PC-9 (cell line): ENCODE measurements around the gene GAGE10. TPM values are rescaled to one million over a fixed set of nuclear protein-coding genes. Genes with fewer than 3 reads are reported as not detected.

Source experiments
- BruUV-seq: library from RNA; stranded (reverse); fragments of 400-500 nt; replicated peaks from 2 replicates; lab custom pipeline; 2021; lab: Mats Ljungman, UMichigan
- CTCF ChIA-PET: fragments of 300-600 bp; sonication (Branson Sonifier 250); formaldehyde crosslinking; loops from one replicate; lab custom pipeline; 2022; ENCODE audit warnings: antibody characterized with exemption; lab: Charles Lee
- POLR2A ChIA-PET: fragments of 300-600 bp; sonication (Branson Sonifier 250); formaldehyde crosslinking; loops from one replicate; lab custom pipeline; 2022; ENCODE audit warnings: antibody characterized with exemption; ENCODE audit not compliant: unreplicated experiment; lab: Charles Lee
- DNase-seq, 2 experiments: peaks; one replicate each; pipeline versions ENCODE4 v3.0.0 to v3.0.0-alpha.2; 2015 to 2022; ENCODE audit warnings: mixed read lengths in 1 of 2
- H2AFZ ChIP-seq: fragments of 200-600 bp; sonication (generic); 2 replicates; pipeline ENCODE4 v1.8.1; 2017; ENCODE audit warnings: antibody characterized with exemption
- H3F3A ChIP-seq: fragments of 200-600 bp; sonication (generic); 2 replicates; pipeline ENCODE4 v1.8.1; 2017; ENCODE audit warnings: antibody characterized with exemption, mild to moderate bottlenecking, low read depth; ENCODE audit not compliant: insufficient read depth
- H3K27ac ChIP-seq: fragments of 200-600 bp; sonication (generic); 2 replicates; pipeline ENCODE4 v1.6.1; 2016; ENCODE audit warnings: mixed run types
- H3K27me3 ChIP-seq: fragments of 200-600 bp; sonication (generic); 2 replicates; pipeline ENCODE4 v1.6.1; 2016; ENCODE audit warnings: low read depth, mixed run types; ENCODE audit not compliant: insufficient read depth
- H3K36me3 ChIP-seq: fragments of 200-600 bp; sonication (generic); 2 replicates; pipeline ENCODE4 v1.6.1; 2016; ENCODE audit warnings: low read depth, mixed run types
- H3K4me1 ChIP-seq: fragments of 200-600 bp; sonication (generic); replicated peaks from 2 replicates; pipeline ENCODE4 v1.6.1; 2016; ENCODE audit warnings: mixed run types; ENCODE audit not compliant: insufficient read depth
- H3K4me2 ChIP-seq: fragments of 200-600 bp; sonication (generic); 2 replicates; pipeline ENCODE4 v1.6.1; 2017; ENCODE audit warnings: mixed run types
- H3K4me3 ChIP-seq: fragments of 200-600 bp; sonication (generic); 2 replicates; pipeline ENCODE4 v1.6.1; 2016; ENCODE audit warnings: mixed run types
- H3K79me2 ChIP-seq: fragments of 200-600 bp; sonication (generic); 2 replicates; pipeline ENCODE4 v1.6.1; 2017; ENCODE audit warnings: low read depth, mixed run types
- H3K9me2 ChIP-seq: fragments of 200-600 bp; sonication (generic); 2 replicates; pipeline ENCODE4 v1.8.1; 2017; ENCODE audit warnings: mild to moderate bottlenecking; ENCODE audit not compliant: insufficient read depth
- H3K9me3 ChIP-seq: fragments of 200-600 bp; sonication (generic); 2 replicates; pipeline ENCODE4 v1.8.1; 2016; ENCODE audit warnings: low read depth; ENCODE audit not compliant: insufficient read depth
- H4K20me1 ChIP-seq: fragments of 200-600 bp; sonication (generic); 2 replicates; pipeline ENCODE4 v1.8.1; 2017; ENCODE audit not compliant: insufficient read depth
- EZH2 ChIP-seq: fragments of 200-600 bp; sonication (generic); IDR thresholded peaks from 2 replicates; pipeline ENCODE4 v1.8.0; 2017; ENCODE audit warnings: antibody characterized with exemption, low read depth
- intact Hi-C: fragments of 100-400 bp; cut with micrococcal nuclease; formaldehyde crosslinking; loops from one replicate; pipeline ENCODE4 v1.10.0; 2022; ENCODE audit not compliant: unreplicated experiment
- total RNA-seq: library from RNA; stranded (reverse); gene quantifications from 2 replicates; pipeline ENCODE4 v1.2.3, GENCODE V29; 2021
- TF ChIP-seq, protein P1 (sequence below): fragments of 200-600 bp; sonication (generic); conservative IDR thresholded peaks from 2 replicates; pipeline ENCODE4 v1.6.1; 2017; ENCODE audit warnings: mixed run types, antibody characterized with exemption, mild to moderate bottlenecking, moderate library complexity

The GAGE10 gene
- total RNA-seq, 1 experiment from 2014 or later, result not detected

DNA sequence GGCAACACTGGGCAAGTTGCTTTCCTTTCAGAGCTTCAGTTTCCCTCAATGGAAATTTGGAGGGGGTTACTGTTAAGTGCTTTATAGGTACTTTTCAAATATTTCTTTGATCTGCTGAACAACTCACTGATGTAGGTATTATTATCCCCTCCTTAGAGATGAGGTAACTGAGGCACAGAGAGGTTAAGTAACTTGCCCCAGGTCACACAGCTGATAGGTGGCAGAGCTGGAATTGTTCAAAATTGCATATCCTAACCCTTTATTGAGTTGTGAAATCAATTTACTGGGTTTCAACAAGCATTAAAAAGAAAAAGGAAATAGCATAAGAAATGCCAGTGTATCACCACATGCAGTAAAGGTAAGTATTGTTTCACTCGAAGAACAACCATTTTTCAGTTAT, 27.2 kb upstream of the GAGE10 start:
- BruUV-seq, result no TSS peak
- ChIA-PET CTCF (no interaction called here), POLR2A (no interaction called here)
- H3K9me3 ChIP-seq, result no peaks in the 10 kb centered on the region
- no peak overlapping the region for H3K27ac ChIP-seq
- H4K20me1 ChIP-seq, result no peaks in the 10 kb centered on the region
- intact Hi-C loops, result no loop called here
- no peaks in the 10 kb centered on the region for H3K36me3 ChIP-seq
- no peak overlapping the region for H3K4me3 ChIP-seq
- no peak for DNase-seq
- no peaks in the 10 kb centered on the region for H3K79me2 ChIP-seq
- no peaks in the 10 kb centered on the region for H3K9me2 ChIP-seq
- no peak overlapping the region for H2AFZ ChIP-seq
- TF ChIP-seq, protein P1, sequence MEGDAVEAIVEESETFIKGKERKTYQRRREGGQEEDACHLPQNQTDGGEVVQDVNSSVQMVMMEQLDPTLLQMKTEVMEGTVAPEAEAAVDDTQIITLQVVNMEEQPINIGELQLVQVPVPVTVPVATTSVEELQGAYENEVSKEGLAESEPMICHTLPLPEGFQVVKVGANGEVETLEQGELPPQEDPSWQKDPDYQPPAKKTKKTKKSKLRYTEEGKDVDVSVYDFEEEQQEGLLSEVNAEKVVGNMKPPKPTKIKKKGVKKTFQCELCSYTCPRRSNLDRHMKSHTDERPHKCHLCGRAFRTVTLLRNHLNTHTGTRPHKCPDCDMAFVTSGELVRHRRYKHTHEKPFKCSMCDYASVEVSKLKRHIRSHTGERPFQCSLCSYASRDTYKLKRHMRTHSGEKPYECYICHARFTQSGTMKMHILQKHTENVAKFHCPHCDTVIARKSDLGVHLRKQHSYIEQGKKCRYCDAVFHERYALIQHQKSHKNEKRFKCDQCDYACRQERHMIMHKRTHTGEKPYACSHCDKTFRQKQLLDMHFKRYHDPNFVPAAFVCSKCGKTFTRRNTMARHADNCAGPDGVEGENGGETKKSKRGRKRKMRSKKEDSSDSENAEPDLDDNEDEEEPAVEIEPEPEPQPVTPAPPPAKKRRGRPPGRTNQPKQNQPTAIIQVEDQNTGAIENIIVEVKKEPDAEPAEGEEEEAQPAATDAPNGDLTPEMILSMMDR, result no peak
- no peak for TF ChIP-seq EZH2
- no peaks in the 10 kb centered on the region for H3F3A ChIP-seq
- H3K27me3 ChIP-seq, result no peaks in the 10 kb centered on the region
- no peak overlapping the region for H3K4me2 ChIP-seq
- 0 out of 2 replicates have a peak, but pooled peaks cover 2% of the 10 kb centered on the region for H3K4me1 ChIP-seq

DNA sequence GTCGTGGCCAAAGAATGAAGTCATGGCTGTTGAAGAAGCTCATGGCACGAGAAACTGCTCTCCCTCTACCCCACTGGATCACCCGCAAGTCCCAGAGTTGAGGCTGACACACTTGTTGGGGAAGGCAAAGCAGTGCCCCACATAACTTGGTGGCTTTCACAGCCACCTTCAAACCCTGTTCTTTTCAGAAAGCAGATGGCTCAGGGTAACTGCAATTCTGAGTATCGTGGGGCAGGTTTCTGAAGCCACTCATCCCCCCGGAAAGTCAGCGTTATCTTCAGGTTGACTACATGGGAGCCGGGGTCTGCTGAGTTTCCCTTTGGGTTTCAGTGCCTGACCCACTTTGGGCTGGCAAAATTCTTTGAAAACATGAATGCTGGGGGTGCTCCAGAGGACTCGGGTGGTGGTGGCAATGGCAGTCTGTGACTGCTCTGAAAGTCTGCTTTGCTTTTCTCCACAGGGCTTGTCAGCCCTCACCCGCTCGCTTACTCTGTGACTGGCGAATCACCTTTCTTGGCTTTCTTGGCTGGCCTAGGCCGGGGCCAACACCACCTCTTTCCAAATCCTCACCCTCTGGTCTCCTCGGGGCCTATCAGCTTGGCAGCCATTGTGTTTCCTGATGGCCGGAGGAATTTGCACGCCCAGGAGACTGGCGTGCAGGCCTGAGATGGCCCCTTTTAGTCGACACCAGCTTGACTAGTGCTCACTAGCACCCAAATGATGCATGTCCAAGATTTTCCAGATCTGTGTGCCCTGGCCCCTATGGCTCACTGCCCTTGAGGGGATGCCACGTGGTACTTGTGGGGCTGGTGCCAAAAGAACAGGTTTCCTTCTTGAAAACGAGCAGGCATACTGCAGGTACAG, 26.5 kb upstream of the GAGE10 start:
- no TSS peak for BruUV-seq
- no peaks in the 10 kb centered on the region for H3F3A ChIP-seq
- no peak overlapping the region for H3K4me3 ChIP-seq
- no peaks in the 10 kb centered on the region for H3K9me2 ChIP-seq
- no peaks in the 10 kb centered on the region for H3K36me3 ChIP-seq
- H3K27me3 ChIP-seq, result no peaks in the 10 kb centered on the region
- H3K4me2 ChIP-seq, result no peak overlapping the region
- no peaks in the 10 kb centered on the region for H3K4me1 ChIP-seq
- no peak for DNase-seq
- no peak overlapping the region for H3K27ac ChIP-seq
- ChIA-PET CTCF (no interaction called here), POLR2A (no interaction called here)
- TF ChIP-seq, protein P1, result no peak
- no peak for TF ChIP-seq EZH2
- H3K9me3 ChIP-seq, result no peaks in the 10 kb centered on the region
- H2AFZ ChIP-seq, result no peak overlapping the region
- H3K79me2 ChIP-seq, result no peaks in the 10 kb centered on the region
- no peaks in the 10 kb centered on the region for H4K20me1 ChIP-seq
- intact Hi-C loops, result no loop called here

- Histone ChIP-seq H3K9me3 (no peaks in the 10 kb centered on the region), H3K27ac (no peak overlapping the region), H3K27me3 (no peaks in the 10 kb centered on the region), H4K20me1 (no peaks in the 10 kb centered on the region), H3K79me2 (no peaks in the 10 kb centered on the region), H3F3A (no peaks in the 10 kb centered on the region), H3K9me2 (no peaks in the 10 kb centered on the region), H3K36me3 (no peaks in the 10 kb centered on the region), H3K4me3 (no peak overlapping the region), H2AFZ (no peak overlapping the region), H3K4me2 (no peak overlapping the region), H3K4me1 (no peaks in the 10 kb centered on the region)
- DNase-seq, result no peak
- CTCF ChIA-PET, result no interaction called here
- POLR2A ChIA-PET, result no interaction called here
- TF ChIP-seq EZH2, result no peak
- TF ChIP-seq, protein P1, result no peak
- no TSS peak for BruUV-seq
- intact Hi-C loops, result no loop called here
Measured at GRCh38 chrX:49277535-49277830, 26.0 kb upstream of the GAGE10 start.
